HepG2 (cell line): ENCODE measurements around the gene SLC36A3. TPM values are rescaled to one million over a fixed set of nuclear protein-coding genes. Genes with fewer than 3 reads are reported as not detected.

Source experiments
- CREM ChIP-seq, 2 experiments: sonication (generic) in 1 of 2; formaldehyde crosslinking in 1 of 2; IDR thresholded peaks; 2 replicates each; pipeline versions ENCODE4 v1.4.0 to v1.6.1; 2016 to 2020; ENCODE audit warnings: antibody characterized with exemption in 1 of 2, mild to moderate bottlenecking in 1 of 2, missing genetic modification reagents in 1 of 2
- ETV5 ChIP-seq: IDR thresholded peaks from 2 replicates; pipeline ENCODE4 v1.6.1; 2018; ENCODE audit warnings: missing biosample characterization, missing genetic modification reagents, inconsistent platforms, borderline replicate concordance
- FOXA1 ChIP-seq, 2 experiments: fragments of 450-650 bp in 1 of 2; sonication (generic) in 1 of 2; formaldehyde crosslinking in 1 of 2; IDR thresholded peaks; 2 replicates each; pipeline versions ENCODE4 v1.4.0 to v1.6.1; 2016 to 2020; ENCODE audit warnings: missing genetic modification reagents in 1 of 2
- HOXA5 ChIP-seq: sonication (generic); formaldehyde crosslinking; IDR thresholded peaks from 2 replicates; pipeline ENCODE4 v1.4.0; 2020; ENCODE audit warnings: missing genetic modification reagents
- RCOR2 ChIP-seq: IDR thresholded peaks from 2 replicates; pipeline ENCODE4 v1.6.1; 2016; ENCODE audit warnings: missing biosample characterization, missing genetic modification reagents
- RFXANK ChIP-seq: IDR thresholded peaks from 2 replicates; pipeline ENCODE4 v1.6.1; 2016
- SPEN ChIP-seq: sonication (generic); formaldehyde crosslinking; IDR thresholded peaks from 2 replicates; pipeline ENCODE4 v1.5.1; 2020; ENCODE audit warnings: low read depth, mild to moderate bottlenecking, missing genetic modification reagents
- ZNF546 ChIP-seq: sonication (generic); formaldehyde crosslinking; conservative IDR thresholded peaks from 2 replicates; pipeline ENCODE4 v1.8.1; 2023; ENCODE audit warnings: mild to moderate bottlenecking, missing genetic modification reagents
- ZNF660 ChIP-seq: sonication (generic); formaldehyde crosslinking; IDR thresholded peaks from 2 replicates; pipeline ENCODE4 v1.5.1; 2020; ENCODE audit warnings: mild to moderate bottlenecking, low read depth, missing genetic modification reagents, borderline replicate concordance
- ZNF749 ChIP-seq: sonication (generic); formaldehyde crosslinking; IDR thresholded peaks from 2 replicates; pipeline ENCODE4 v1.8.0; 2022; ENCODE audit warnings: mild to moderate bottlenecking, missing genetic modification reagents, moderate library complexity, borderline replicate concordance
- ZNF879 ChIP-seq: sonication (generic); formaldehyde crosslinking; IDR thresholded peaks from 2 replicates; pipeline ENCODE4 v1.8.1; 2023; ENCODE audit warnings: missing genetic modification reagents
- ZNF891 ChIP-seq: sonication (generic); formaldehyde crosslinking; IDR thresholded peaks from 2 replicates; pipeline ENCODE4 v1.5.0; 2020; ENCODE audit warnings: mild to moderate bottlenecking, missing genetic modification reagents
- polyA plus RNA-seq, 8 experiments: library from polyadenylated mRNA; depleted of rRNA in 3 of 8; stranded (reverse) in 7 of 8; unstranded in 1 of 8; fragments of >200 nt; fragmentation: Illumina TruSeq in 4 of 8; extraction: Trizol in 4 of 8; gene quantifications; 2 replicates each; pipeline versions ENCODE4 v1.2.1 to v1.2.3, GENCODE V29; 2011 to 2016; ENCODE audit warnings: low read depth in 4 of 8, missing spikeins in 1 of 8, mixed read lengths in 1 of 8; ENCODE audit not compliant: insufficient read depth in 1 of 8
- total RNA-seq, 5 experiments: library from RNA; depleted of rRNA; stranded (reverse); fragments of >200 nt; fragmentation: Illumina TruSeq; extraction: Trizol; gene quantifications; 2 replicates each; pipeline ENCODE4 v1.2.3, GENCODE V29; 2016; ENCODE audit warnings: low read depth in 1 of 5
- TF ChIP-seq, protein P1 (sequence below): sonication (generic); formaldehyde crosslinking; IDR thresholded peaks from 2 replicates; pipeline ENCODE4; 2020; ENCODE audit warnings: missing genetic modification reagents, mild to moderate bottlenecking, borderline replicate concordance
- TF ChIP-seq, protein P2 (sequence below): fragments of 450-650 bp; IDR thresholded peaks from 2 replicates; pipeline ENCODE4 v1.6.1; 2017; ENCODE audit warnings: mild to moderate bottlenecking
- TF ChIP-seq, protein P3 (sequence below): IDR thresholded peaks from 2 replicates; pipeline ENCODE4 v1.6.1; 2016; ENCODE audit warnings: low read depth, control low read depth
- TF ChIP-seq, protein P4 (sequence below): sonication (generic); formaldehyde crosslinking; IDR thresholded peaks from 2 replicates; pipeline ENCODE4 v1.5.1; 2020; ENCODE audit warnings: missing genetic modification reagents, mild to moderate bottlenecking, borderline replicate concordance

The SLC36A3 gene
- total and polyA plus RNA-seq, 2 of the 13 experiments (the other 11 are each of a cell fraction or from before 2014, with no cell fraction given) = not detected

DNA sequence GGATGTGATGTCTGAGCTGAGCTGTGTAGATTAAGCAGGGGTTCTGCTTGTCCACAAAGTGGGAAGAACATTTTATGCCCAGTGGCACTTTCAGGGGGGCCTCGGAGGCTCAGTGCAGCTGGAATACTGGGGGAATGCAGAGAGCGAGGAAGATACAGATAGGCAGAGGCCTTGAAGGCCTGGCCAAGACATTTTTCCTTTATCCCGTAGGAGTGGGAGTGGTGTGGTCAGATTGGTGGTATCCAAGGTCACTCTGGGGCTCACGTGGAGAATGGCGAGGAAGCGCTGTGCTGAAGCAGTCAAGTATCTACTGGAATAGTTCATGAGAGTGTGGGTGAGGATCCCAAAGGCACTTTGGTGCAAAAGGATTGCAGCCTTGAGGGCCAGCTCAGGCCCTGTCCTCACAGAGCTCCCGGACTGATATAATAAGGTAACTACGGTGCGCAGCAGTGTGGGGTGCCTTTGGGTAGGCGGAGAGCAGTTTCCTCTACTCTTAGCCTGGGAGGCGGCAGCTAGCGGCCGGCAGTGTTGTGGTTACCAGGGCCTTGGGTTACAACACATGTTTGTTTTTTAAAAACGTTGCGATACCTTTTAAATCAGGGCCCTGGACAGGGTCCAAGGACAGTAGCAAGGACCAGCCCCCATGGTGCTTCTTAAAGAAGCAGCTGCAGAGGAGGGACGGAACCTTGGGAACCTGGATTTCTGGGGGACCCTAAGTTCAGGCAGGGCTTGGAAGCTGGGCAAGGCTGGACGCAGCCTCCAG lies 68.9 kb downstream of the SLC36A3 start (continued):
- TF ChIP-seq, protein P1, sequence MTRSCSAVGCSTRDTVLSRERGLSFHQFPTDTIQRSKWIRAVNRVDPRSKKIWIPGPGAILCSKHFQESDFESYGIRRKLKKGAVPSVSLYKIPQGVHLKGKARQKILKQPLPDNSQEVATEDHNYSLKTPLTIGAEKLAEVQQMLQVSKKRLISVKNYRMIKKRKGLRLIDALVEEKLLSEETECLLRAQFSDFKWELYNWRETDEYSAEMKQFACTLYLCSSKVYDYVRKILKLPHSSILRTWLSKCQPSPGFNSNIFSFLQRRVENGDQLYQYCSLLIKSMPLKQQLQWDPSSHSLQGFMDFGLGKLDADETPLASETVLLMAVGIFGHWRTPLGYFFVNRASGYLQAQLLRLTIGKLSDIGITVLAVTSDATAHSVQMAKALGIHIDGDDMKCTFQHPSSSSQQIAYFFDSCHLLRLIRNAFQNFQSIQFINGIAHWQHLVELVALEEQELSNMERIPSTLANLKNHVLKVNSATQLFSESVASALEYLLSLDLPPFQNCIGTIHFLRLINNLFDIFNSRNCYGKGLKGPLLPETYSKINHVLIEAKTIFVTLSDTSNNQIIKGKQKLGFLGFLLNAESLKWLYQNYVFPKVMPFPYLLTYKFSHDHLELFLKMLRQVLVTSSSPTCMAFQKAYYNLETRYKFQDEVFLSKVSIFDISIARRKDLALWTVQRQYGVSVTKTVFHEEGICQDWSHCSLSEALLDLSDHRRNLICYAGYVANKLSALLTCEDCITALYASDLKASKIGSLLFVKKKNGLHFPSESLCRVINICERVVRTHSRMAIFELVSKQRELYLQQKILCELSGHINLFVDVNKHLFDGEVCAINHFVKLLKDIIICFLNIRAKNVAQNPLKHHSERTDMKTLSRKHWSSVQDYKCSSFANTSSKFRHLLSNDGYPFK (CRISPR knock-in tag) = no peak
- TF ChIP-seq RCOR2 (CRISPR knock-in tag) (0 out of 2 replicates have a peak, but pooled peaks have one; percentile 50), ZNF749 (CRISPR knock-in tag) (no peak), CREM (IDR thresholded peaks at IDR 0.05) (peak; percentile 41; the same call in 1 of the 2 replicates), CREM (CRISPR knock-in tag; IDR thresholded peaks at IDR 0.05) (no peak), ZNF891 (no peak), RFXANK (no peak), SPEN (CRISPR knock-in tag) (no peak), ZNF879 (CRISPR knock-in tag) (no peak), FOXA1 (IDR thresholded peaks at IDR 0.05) (no peak), FOXA1 (CRISPR knock-in tag; IDR thresholded peaks at IDR 0.05) (peak; percentile 82), ETV5 (CRISPR knock-in tag) (peak; percentile 51; the same call in 1 of the 2 replicates), ZNF546 (no peak), HOXA5 (CRISPR knock-in tag) (no peak; the same call in 1 of the 2 replicates), ZNF660 (CRISPR knock-in tag) (no peak)
- TF ChIP-seq, protein P2, sequence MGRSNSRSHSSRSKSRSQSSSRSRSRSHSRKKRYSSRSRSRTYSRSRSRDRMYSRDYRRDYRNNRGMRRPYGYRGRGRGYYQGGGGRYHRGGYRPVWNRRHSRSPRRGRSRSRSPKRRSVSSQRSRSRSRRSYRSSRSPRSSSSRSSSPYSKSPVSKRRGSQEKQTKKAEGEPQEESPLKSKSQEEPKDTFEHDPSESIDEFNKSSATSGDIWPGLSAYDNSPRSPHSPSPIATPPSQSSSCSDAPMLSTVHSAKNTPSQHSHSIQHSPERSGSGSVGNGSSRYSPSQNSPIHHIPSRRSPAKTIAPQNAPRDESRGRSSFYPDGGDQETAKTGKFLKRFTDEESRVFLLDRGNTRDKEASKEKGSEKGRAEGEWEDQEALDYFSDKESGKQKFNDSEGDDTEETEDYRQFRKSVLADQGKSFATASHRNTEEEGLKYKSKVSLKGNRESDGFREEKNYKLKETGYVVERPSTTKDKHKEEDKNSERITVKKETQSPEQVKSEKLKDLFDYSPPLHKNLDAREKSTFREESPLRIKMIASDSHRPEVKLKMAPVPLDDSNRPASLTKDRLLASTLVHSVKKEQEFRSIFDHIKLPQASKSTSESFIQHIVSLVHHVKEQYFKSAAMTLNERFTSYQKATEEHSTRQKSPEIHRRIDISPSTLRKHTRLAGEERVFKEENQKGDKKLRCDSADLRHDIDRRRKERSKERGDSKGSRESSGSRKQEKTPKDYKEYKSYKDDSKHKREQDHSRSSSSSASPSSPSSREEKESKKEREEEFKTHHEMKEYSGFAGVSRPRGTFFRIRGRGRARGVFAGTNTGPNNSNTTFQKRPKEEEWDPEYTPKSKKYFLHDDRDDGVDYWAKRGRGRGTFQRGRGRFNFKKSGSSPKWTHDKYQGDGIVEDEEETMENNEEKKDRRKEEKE = no peak
- TF ChIP-seq, protein P3, sequence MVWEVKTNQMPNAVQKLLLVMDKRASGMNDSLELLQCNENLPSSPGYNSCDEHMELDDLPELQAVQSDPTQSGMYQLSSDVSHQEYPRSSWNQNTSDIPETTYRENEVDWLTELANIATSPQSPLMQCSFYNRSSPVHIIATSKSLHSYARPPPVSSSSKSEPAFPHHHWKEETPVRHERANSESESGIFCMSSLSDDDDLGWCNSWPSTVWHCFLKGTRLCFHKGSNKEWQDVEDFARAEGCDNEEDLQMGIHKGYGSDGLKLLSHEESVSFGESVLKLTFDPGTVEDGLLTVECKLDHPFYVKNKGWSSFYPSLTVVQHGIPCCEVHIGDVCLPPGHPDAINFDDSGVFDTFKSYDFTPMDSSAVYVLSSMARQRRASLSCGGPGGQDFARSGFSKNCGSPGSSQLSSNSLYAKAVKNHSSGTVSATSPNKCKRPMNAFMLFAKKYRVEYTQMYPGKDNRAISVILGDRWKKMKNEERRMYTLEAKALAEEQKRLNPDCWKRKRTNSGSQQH (CRISPR knock-in tag) = no peak
- TF ChIP-seq, protein P4, sequence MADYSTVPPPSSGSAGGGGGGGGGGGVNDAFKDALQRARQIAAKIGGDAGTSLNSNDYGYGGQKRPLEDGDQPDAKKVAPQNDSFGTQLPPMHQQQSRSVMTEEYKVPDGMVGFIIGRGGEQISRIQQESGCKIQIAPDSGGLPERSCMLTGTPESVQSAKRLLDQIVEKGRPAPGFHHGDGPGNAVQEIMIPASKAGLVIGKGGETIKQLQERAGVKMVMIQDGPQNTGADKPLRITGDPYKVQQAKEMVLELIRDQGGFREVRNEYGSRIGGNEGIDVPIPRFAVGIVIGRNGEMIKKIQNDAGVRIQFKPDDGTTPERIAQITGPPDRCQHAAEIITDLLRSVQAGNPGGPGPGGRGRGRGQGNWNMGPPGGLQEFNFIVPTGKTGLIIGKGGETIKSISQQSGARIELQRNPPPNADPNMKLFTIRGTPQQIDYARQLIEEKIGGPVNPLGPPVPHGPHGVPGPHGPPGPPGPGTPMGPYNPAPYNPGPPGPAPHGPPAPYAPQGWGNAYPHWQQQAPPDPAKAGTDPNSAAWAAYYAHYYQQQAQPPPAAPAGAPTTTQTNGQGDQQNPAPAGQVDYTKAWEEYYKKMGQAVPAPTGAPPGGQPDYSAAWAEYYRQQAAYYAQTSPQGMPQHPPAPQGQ (CRISPR knock-in tag) = no peak
